HUDEP-2 (cell line): ENCODE measurements around the gene MED15.

ENCODE experiments used
- DNase-seq, 76 experiments: peaks; one replicate each; lab custom pipeline; 2025; ENCODE audit not compliant: unreplicated experiment in 76 of 76; lab: John Stamatoyannopoulos, UW

MED15 gene

GRCh38 chr22:20550851-20551744 is 43.7 kb downstream of the MED15 start:
- no peak for DNase-seq

GRCh38 chr22:20551805-20552442 is 44.5 kb downstream of the MED15 start:
- no peak for DNase-seq

GRCh38 chr22:20552443-20553401 is 45.3 kb downstream of the MED15 start:
- DNase-seq = no peak

GRCh38 chr22:20553947-20554741 is 46.7 kb downstream of the MED15 start:
- DNase-seq = no peak

GRCh38 chr22:20554824-20555223 is 47.4 kb downstream of the MED15 start:
- no peak for DNase-seq

- DNase-seq = no peak
These were observed 51.1 kb downstream of the MED15 start for GRCh38 chr22:20558534-20558933.

GRCh38 chr22:20559174-20559760 is 51.9 kb downstream of the MED15 start:
- DNase-seq = no peak

- no peak for DNase-seq
These were observed 53.3 kb downstream of the MED15 start for GRCh38 chr22:20560716-20561115.

GRCh38 chr22:20561882-20562281 is 54.5 kb downstream of the MED15 start:
- no peak for DNase-seq

- no peak for DNase-seq
These were observed 55.4 kb downstream of the MED15 start for GRCh38 chr22:20562607-20563465.

- no peak for DNase-seq
These were observed 56.1 kb downstream of the MED15 start for GRCh38 chr22:20563466-20563906.

- DNase-seq = no peak
These were observed 56.5 kb downstream of the MED15 start for GRCh38 chr22:20563941-20564371.

GRCh38 chr22:20565079-20565734 is 57.8 kb downstream of the MED15 start:
- DNase-seq = no peak

GRCh38 chr22:20565761-20566160 is 58.4 kb downstream of the MED15 start:
- no peak for DNase-seq

GRCh38 chr22:20566420-20567260 is 59.2 kb downstream of the MED15 start:
- DNase-seq = no peak

GRCh38 chr22:20567371-20567847 is 60.0 kb downstream of the MED15 start:
- DNase-seq = no peak

GRCh38 chr22:20567993-20568417 is 60.6 kb downstream of the MED15 start:
- no peak for DNase-seq
